Kidney epithelial cell (primary cell): ENCODE measurements around the gene IVNS1ABP. TPM values are rescaled to one million over a fixed set of nuclear protein-coding genes. Genes with fewer than 3 reads are reported as not detected.

ENCODE experiments used
- DNase-seq: peaks from one replicate; pipeline ENCODE4 v3.0.0-alpha.2; 2010; ENCODE audit warnings: low read depth
- H3K27me3 ChIP-seq: 2 replicates; pipeline ENCODE4 v1.6.0; 2011; ENCODE audit warnings: low read length; ENCODE audit not compliant: control insufficient read depth, insufficient read depth
- H3K36me3 ChIP-seq: 2 replicates; pipeline ENCODE4 v1.5.1; 2011; ENCODE audit warnings: low read length; ENCODE audit not compliant: control insufficient read depth, insufficient read depth
- H3K4me3 ChIP-seq: 2 replicates; pipeline ENCODE4 v1.5.1; 2011; ENCODE audit warnings: low read depth, mild to moderate bottlenecking, control low read depth, low read length
- total RNA-seq: library from RNA; depleted of rRNA; stranded (reverse); fragments of >200 nt; gene quantifications from 2 replicates; pipeline ENCODE4 v1.2.3, GENCODE V29; 2015
- TF ChIP-seq, protein P1 (sequence below): IDR thresholded peaks from 2 replicates; pipeline ENCODE4 v1.5.1; 2011; ENCODE audit warnings: mild to moderate bottlenecking, moderate library complexity, low read length, control low read depth, inconsistent platforms; ENCODE audit not compliant: insufficient read depth, poor library complexity, severe bottlenecking

The IVNS1ABP gene
- total RNA-seq, 1 donor from 2014 or later = 69.3 TPM

DNA sequence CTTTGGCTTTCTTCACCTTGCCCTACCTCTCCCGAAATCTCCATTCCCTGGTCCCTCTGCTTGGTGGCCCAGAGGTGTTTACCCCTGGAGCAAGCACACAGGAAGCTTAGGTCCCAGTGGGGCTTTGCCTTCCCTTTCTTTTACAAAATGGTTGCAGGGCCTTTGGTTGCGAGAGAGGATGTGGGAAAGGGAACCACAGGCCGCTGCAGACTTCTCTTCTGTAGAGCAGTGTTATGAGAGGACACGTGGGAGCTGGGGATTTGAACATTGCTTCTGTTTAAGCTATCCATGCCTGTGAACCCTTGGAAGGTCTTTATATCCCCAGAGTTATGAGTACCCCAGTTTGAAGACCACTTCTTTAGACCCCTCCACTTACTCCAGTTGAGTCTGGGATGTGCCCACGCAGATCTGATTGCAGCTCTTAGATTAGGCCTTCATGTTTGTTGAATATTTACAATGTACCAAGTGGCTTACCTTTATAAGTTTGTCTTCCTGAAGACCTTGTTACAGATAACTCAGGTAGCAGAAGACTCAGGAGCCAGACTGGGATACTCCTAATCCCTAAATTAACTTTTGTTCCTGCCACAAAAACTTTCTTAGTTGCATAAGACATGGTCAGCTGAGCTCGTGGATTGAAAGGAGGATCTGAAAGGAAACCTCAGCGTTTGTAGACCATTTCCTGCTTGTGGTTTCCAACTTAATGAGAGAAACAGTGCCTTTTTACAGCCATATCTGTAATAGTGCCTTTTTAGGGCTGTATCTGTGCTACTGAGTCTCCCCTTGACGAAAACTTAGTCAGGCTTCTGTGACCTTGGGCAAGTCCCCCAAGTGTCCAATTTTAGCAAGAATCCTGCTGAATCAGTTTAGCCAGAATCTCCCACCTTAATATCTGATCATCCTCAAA, 21.9 kb upstream of the IVNS1ABP start:
- no peaks in the 10 kb centered on the region for H3K36me3 ChIP-seq
- H3K27me3 ChIP-seq = no peaks in the 10 kb centered on the region
- no peak for DNase-seq
- no peak overlapping the region for H3K4me3 ChIP-seq
- TF ChIP-seq, protein P1, sequence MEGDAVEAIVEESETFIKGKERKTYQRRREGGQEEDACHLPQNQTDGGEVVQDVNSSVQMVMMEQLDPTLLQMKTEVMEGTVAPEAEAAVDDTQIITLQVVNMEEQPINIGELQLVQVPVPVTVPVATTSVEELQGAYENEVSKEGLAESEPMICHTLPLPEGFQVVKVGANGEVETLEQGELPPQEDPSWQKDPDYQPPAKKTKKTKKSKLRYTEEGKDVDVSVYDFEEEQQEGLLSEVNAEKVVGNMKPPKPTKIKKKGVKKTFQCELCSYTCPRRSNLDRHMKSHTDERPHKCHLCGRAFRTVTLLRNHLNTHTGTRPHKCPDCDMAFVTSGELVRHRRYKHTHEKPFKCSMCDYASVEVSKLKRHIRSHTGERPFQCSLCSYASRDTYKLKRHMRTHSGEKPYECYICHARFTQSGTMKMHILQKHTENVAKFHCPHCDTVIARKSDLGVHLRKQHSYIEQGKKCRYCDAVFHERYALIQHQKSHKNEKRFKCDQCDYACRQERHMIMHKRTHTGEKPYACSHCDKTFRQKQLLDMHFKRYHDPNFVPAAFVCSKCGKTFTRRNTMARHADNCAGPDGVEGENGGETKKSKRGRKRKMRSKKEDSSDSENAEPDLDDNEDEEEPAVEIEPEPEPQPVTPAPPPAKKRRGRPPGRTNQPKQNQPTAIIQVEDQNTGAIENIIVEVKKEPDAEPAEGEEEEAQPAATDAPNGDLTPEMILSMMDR = no peak

DNA sequence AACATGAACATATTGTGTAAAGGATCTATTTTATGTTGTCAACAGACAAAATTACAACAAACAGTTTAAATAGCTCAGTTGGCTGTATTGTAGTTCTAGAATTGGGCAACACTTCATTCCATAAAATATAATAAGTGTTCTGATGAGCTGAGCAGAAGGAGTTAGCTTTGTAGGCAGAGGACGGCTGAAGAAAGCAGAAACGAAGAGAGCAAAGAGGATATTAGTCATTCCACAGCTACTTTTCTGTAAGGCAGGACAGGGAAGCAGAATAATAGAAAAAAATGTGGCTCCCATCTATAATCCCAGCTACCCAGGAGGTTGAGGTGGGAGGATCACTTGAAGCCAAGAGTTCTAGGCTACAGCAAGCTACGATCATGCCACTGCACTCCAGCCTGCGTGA, 20.2 kb upstream of the IVNS1ABP start:
- TF ChIP-seq, protein P1 = no peak
- no peaks in the 10 kb centered on the region for H3K36me3 ChIP-seq
- DNase-seq = no peak

DNA sequence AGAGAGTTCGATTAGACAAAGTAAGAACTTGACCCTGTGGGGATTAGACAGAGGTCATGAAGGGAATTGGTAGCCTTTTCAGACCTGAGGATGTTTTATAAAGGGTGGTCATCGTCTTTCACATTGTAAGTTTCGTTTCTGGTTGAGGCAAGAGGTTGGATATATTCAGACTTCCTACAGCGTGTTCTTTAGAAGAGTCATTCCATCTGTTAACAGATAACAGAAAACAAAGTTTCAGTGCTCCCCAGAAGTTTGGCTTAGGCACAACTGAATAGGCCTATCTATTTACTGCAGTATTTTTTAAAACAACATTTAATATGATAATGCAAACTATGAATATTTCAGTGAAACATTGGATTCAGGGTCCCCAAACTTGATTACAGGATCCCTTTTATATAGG, 17.1 kb upstream of the IVNS1ABP start:
- no peak for DNase-seq
- TF ChIP-seq, protein P1 = no peak
- Histone ChIP-seq H3K27me3 (no peaks in the 10 kb centered on the region), H3K4me3 (no peak overlapping the region), H3K36me3 (no peaks in the 10 kb centered on the region)

More for the DNA sequence above, 20.2 kb upstream of the IVNS1ABP start:
- Histone ChIP-seq H3K27me3 (no peaks in the 10 kb centered on the region), H3K4me3 (no peak overlapping the region)

GRCh38 chr1:185328255-185328654, 11.2 kb upstream of the IVNS1ABP start:
- TF ChIP-seq, protein P1 = no peak
- no peaks in the 10 kb centered on the region for H3K27me3 ChIP-seq
- H3K4me3 ChIP-seq = no peak overlapping the region
- no peak for DNase-seq
- no peaks in the 10 kb centered on the region for H3K36me3 ChIP-seq

DNA sequence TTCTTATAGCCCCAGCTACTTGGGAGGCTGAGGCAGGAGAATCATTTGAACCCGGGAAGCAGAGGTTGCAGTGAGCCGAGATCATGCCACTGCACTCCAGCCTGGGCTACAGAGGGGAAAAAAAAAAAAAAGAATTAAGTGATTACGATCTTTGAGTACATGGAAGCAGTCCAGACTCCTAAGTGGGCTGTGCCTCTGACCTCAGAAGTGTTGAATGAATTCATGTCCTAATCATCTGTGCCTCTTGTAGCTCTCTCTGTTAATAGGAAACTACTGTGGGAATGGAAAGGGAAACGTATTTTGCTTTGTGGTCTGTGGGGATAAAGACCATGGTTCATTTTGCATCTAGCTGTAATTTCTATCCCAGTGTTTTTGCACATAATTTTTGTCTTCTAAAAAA, 8.4 kb upstream of the IVNS1ABP start:
- Histone ChIP-seq H3K27me3 (no peaks in the 10 kb centered on the region), H3K36me3 (no peaks in the 10 kb centered on the region), H3K4me3 (no peak overlapping the region)
- DNase-seq = peak; percentile 71
- TF ChIP-seq, protein P1 = no peak
